GM18498 (cell line): ENCODE measurements around the gene AKAP5.

Experiments used
- ATAC-seq: cut with Tn5 transposase; IDR thresholded peaks from one replicate; pipeline ENCODE4 v1.9.1; 2021; ENCODE audit warnings: mild to moderate bottlenecking, moderate library complexity; ENCODE audit not compliant: unreplicated experiment

AKAP5 gene

GRCh38 chr14:64459405-64460136 is 5.7 kb upstream of the AKAP5 start:
- no peak for ATAC-seq

GRCh38 chr14:64461221-64461620 is 4.1 kb upstream of the AKAP5 start:
- ATAC-seq, result no peak

GRCh38 chr14:64463195-64463594 is 2.1 kb upstream of the AKAP5 start:
- ATAC-seq, result no peak

GRCh38 chr14:64463873-64464272 is 1.4 kb upstream of the AKAP5 start:
- ATAC-seq, result no peak

- ATAC-seq, result no peak
Observed at GRCh38 chr14:64464651-64465050, 648 bp upstream of the AKAP5 start.

- ATAC-seq, result peak; percentile 1
Observed at GRCh38 chr14:64465831-64466554, 694 bp downstream of the AKAP5 start.

GRCh38 chr14:64467101-64467500 is 1.8 kb downstream of the AKAP5 start:
- ATAC-seq, result no peak

- ATAC-seq, result no peak
Observed at GRCh38 chr14:64467566-64467965, 2.3 kb downstream of the AKAP5 start.

- no peak for ATAC-seq
Observed at GRCh38 chr14:64468451-64468850, 3.2 kb downstream of the AKAP5 start.

GRCh38 chr14:64474041-64474440 is 8.7 kb downstream of the AKAP5 start:
- ATAC-seq, result no peak

GRCh38 chr14:64474698-64475097 is 9.4 kb downstream of the AKAP5 start:
- ATAC-seq, result no peak

GRCh38 chr14:64475585-64476273 is 10.4 kb downstream of the AKAP5 start:
- no peak for ATAC-seq

GRCh38 chr14:64476438-64476837 is 11.1 kb downstream of the AKAP5 start:
- ATAC-seq, result no peak

GRCh38 chr14:64478634-64479250 is 13.4 kb downstream of the AKAP5 start:
- no peak for ATAC-seq

GRCh38 chr14:64488590-64489099 is 23.3 kb downstream of the AKAP5 start:
- ATAC-seq, result no peak

- ATAC-seq, result no peak
Observed at GRCh38 chr14:64491637-64492036, 26.3 kb downstream of the AKAP5 start.

- ATAC-seq, result no peak
Observed at GRCh38 chr14:64493455-64493854, 28.2 kb downstream of the AKAP5 start.

GRCh38 chr14:64495252-64495651 is 30.0 kb downstream of the AKAP5 start:
- no peak for ATAC-seq

- no peak for ATAC-seq
Observed at GRCh38 chr14:64496764-64497163, 31.5 kb downstream of the AKAP5 start.

- no peak for ATAC-seq
Observed at GRCh38 chr14:64500088-64500487, 34.8 kb downstream of the AKAP5 start.
